ENCODE data around the gene NBAS. TPM values are rescaled to one million over a fixed set of nuclear protein-coding genes. Genes with fewer than 3 reads are reported as not detected.
"Not testable (repeated sequence)": the region's sequence is repeated elsewhere in the genome, so short reads cannot be mapped to it uniquely, and the experiment has no call there.

The NBAS gene
- total RNA-seq, 1 experiment from 2014 or later: 46.4 TPM

GRCh38 chr2:15262792-15263191 lies 298.3 kb downstream of the NBAS start:
- no peak for TF ChIP-seq CTCF (IDR thresholded peaks at IDR 0.05; ENCODE audit: unreplicated experiment)
- no TSS peak for BruUV-seq (replicated peaks)
- Mint-ChIP-seq H3K36me3 (ENCODE audit: insufficient read depth, unreplicated experiment) (no peaks in the 10 kb centered on the region), H3K4me1 (ENCODE audit: insufficient read depth, unreplicated experiment) (no peaks in the 10 kb centered on the region), H3K27ac (ENCODE audit: low read depth, unreplicated experiment) (no peak overlapping the region), H3K4me3 (ENCODE audit: unreplicated experiment) (no peak overlapping the region), H3K27me3 (ENCODE audit: insufficient read depth, unreplicated experiment) (no peaks in the 10 kb centered on the region), H3K9me3 (ENCODE audit: unreplicated experiment) (no peaks in the 10 kb centered on the region)
- ChIA-PET POLR2A (no interaction called here), CTCF (no interaction called here)
- intact Hi-C loops (cut with micrococcal nuclease): no loop called here
- DNase-seq (ENCODE audit: unreplicated experiment): no peak

DNA sequence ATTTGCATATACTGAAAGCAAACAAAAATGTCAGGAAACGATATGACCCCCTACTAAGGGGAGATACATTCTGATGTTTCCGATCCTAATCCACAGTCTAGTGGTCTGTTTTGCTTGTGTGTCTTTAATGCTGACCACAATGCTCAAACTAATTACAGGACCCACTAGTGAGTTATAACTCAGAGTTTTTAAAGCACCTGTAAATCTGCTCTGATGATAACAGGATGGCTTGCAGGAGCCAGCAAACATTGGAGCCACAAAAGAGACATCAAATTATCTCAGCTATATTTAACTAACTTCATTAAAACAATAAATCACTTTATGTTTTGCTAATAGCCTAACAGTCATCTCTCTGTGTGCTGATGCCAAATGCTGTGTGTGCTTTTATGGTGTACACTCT lies 300.3 kb downstream of the NBAS start:
- no peak for DNase-seq (ENCODE audit: unreplicated experiment)
- intact Hi-C loops (cut with micrococcal nuclease): no loop called here
- Mint-ChIP-seq H3K27me3 (ENCODE audit: insufficient read depth, unreplicated experiment) (no peaks in the 10 kb centered on the region), H3K36me3 (ENCODE audit: insufficient read depth, unreplicated experiment) (no peaks in the 10 kb centered on the region), H3K4me3 (ENCODE audit: unreplicated experiment) (no peak overlapping the region), H3K27ac (ENCODE audit: low read depth, unreplicated experiment) (no peak overlapping the region), H3K4me1 (ENCODE audit: insufficient read depth, unreplicated experiment) (no peaks in the 10 kb centered on the region), H3K9me3 (ENCODE audit: unreplicated experiment) (no peaks in the 10 kb centered on the region)
- POLR2A ChIA-PET: no interaction called here
- CTCF ChIA-PET: no interaction called here
- no TSS peak for BruUV-seq (replicated peaks)
- TF ChIP-seq CTCF (IDR thresholded peaks at IDR 0.05; ENCODE audit: unreplicated experiment): no peak

- DNase-seq (ENCODE audit: unreplicated experiment): no peak
- H3K4me3 Mint-ChIP-seq (ENCODE audit: unreplicated experiment): no peak overlapping the region
- ChIA-PET CTCF (no interaction called here), POLR2A (no interaction called here)
- H3K4me1 Mint-ChIP-seq (ENCODE audit: insufficient read depth, unreplicated experiment): no peaks in the 10 kb centered on the region
- H3K27me3 Mint-ChIP-seq (ENCODE audit: insufficient read depth, unreplicated experiment): no peaks in the 10 kb centered on the region
- intact Hi-C loops (cut with micrococcal nuclease): no loop called here
- BruUV-seq (replicated peaks): no TSS peak
- no peaks in the 10 kb centered on the region for H3K9me3 Mint-ChIP-seq (ENCODE audit: unreplicated experiment)
- TF ChIP-seq CTCF (IDR thresholded peaks at IDR 0.05; ENCODE audit: unreplicated experiment): no peak
- H3K36me3 Mint-ChIP-seq (ENCODE audit: insufficient read depth, unreplicated experiment): no peaks in the 10 kb centered on the region
- no peak overlapping the region for H3K27ac Mint-ChIP-seq (ENCODE audit: low read depth, unreplicated experiment)
Measured at GRCh38 chr2:15260196-15260595, 300.9 kb downstream of the NBAS start.

GRCh38 chr2:15259356-15259756 lies 301.8 kb downstream of the NBAS start:
- POLR2A ChIA-PET: no interaction called here
- CTCF ChIA-PET: no interaction called here

GRCh38 chr2:15258385-15258784 lies 302.7 kb downstream of the NBAS start:
- H3K36me3 Mint-ChIP-seq (ENCODE audit: insufficient read depth, unreplicated experiment); POLR2A ChIA-PET; intact Hi-C loops (cut with micrococcal nuclease); H3K9me3 Mint-ChIP-seq (ENCODE audit: unreplicated experiment); BruUV-seq (replicated peaks); H3K27me3 Mint-ChIP-seq (ENCODE audit: insufficient read depth, unreplicated experiment); CTCF ChIA-PET; H3K4me3 Mint-ChIP-seq (ENCODE audit: unreplicated experiment); DNase-seq (ENCODE audit: unreplicated experiment); H3K27ac Mint-ChIP-seq (ENCODE audit: low read depth, unreplicated experiment); H3K4me1 Mint-ChIP-seq (ENCODE audit: insufficient read depth, unreplicated experiment): not testable (repeated sequence)

More at GRCh38 chr2:15259356-15259756, 301.8 kb downstream of the NBAS start:
- H3K27me3 Mint-ChIP-seq (ENCODE audit: insufficient read depth, unreplicated experiment): no peaks in the 10 kb centered on the region
- intact Hi-C loops (cut with micrococcal nuclease): no loop called here
- BruUV-seq (replicated peaks): no TSS peak
- H3K4me1 Mint-ChIP-seq (ENCODE audit: insufficient read depth, unreplicated experiment): no peaks in the 10 kb centered on the region
- no peak overlapping the region for H3K4me3 Mint-ChIP-seq (ENCODE audit: unreplicated experiment)
- no peak for TF ChIP-seq CTCF (IDR thresholded peaks at IDR 0.05; ENCODE audit: unreplicated experiment)
- no peaks in the 10 kb centered on the region for H3K36me3 Mint-ChIP-seq (ENCODE audit: insufficient read depth, unreplicated experiment)
- H3K27ac Mint-ChIP-seq (ENCODE audit: low read depth, unreplicated experiment): no peak overlapping the region
- DNase-seq (ENCODE audit: unreplicated experiment): no peak
- no peaks in the 10 kb centered on the region for H3K9me3 Mint-ChIP-seq (ENCODE audit: unreplicated experiment)

Data from MCF 10A (cell line).